ENCODE data around the gene MEX3D. TPM values are rescaled to one million over a fixed set of nuclear protein-coding genes. Genes with fewer than 3 reads are reported as not detected.

MEX3D gene
- total RNA-seq, 4 donors from 2014 or later: 18.8 to 47.8 (median 28.7) TPM

GRCh38 chr19:1584500-1585242, 16.5 kb upstream of the MEX3D start:
- no peak for ATAC-seq
- no peak for TF ChIP-seq POLR2AphosphoS5 (IDR thresholded peaks at IDR 0.05)
- no peak overlapping the region for H3K4me3 ChIP-seq
- H3K9me3 ChIP-seq: no peaks in the 10 kb centered on the region
- H3K27me3 ChIP-seq: no peaks in the 10 kb centered on the region
- no peak overlapping the region for H3K27ac ChIP-seq
- H3K4me1 ChIP-seq: peaks cover 0 to 2% (median 0%) of the 10 kb centered on the region in 3 donors
- WGBS, 2 donors (ENCODE audit: low coverage in 1 of 2): 87% methylated on average over 3 of the region's 87 CpGs; no CpG with 5 or more reads in 1 of the 2 donors
- peaks cover 0 to 53% of the 10 kb centered on the region in 2 donors for H3K36me3 ChIP-seq

- WGBS, 2 donors (ENCODE audit: low coverage in 1 of 2): no CpG with 5 or more reads among the region's 9 CpGs
- no peak overlapping the region for H3K27ac ChIP-seq
- H3K4me1 ChIP-seq: no peaks in the 10 kb centered on the region
- no peaks in the 10 kb centered on the region for H3K27me3 ChIP-seq
- no peak for ATAC-seq
- TF ChIP-seq POLR2A (IDR thresholded peaks at IDR 0.05): no peak
- no peaks in the 10 kb centered on the region for H3K9me3 ChIP-seq
- peaks cover 0 to 76% of the 10 kb centered on the region in 2 donors for H3K36me3 ChIP-seq
- no peak overlapping the region for H3K4me3 ChIP-seq
These were observed 14.1 kb upstream of the MEX3D start for GRCh38 chr19:1582201-1582600.

- H3K4me3 ChIP-seq: no peak overlapping the region
- 93% methylated on average over 3 of the region's 22 CpGs; no CpG with 5 or more reads in 1 of the 2 donors for WGBS, 2 donors (ENCODE audit: low coverage in 1 of 2)
These were observed 12.8 kb upstream of the MEX3D start for GRCh38 chr19:1580957-1581356.

GRCh38 chr19:1580382-1580781, 12.3 kb upstream of the MEX3D start:
- Histone ChIP-seq H3K4me1 (no peaks in the 10 kb centered on the region), H3K36me3 (peaks cover 0 to 89% of the 10 kb centered on the region in 2 donors), H3K9me3 (no peaks in the 10 kb centered on the region), H3K4me3 (no peak overlapping the region), H3K27me3 (no peaks in the 10 kb centered on the region), H3K27ac (no peak overlapping the region)
- WGBS, 2 donors (ENCODE audit: low coverage in 1 of 2): 90 to 100% methylated on average over 1 to 4 of the region's 20 CpGs
- ATAC-seq: no peak
- TF ChIP-seq EP300 (IDR thresholded peaks at IDR 0.05) (no peak), POLR2A (IDR thresholded peaks at IDR 0.05) (no peak), POLR2AphosphoS5 (IDR thresholded peaks at IDR 0.05) (no peak), CTCF (IDR thresholded peaks at IDR 0.05) (no peak)

More at GRCh38 chr19:1580957-1581356, 12.8 kb upstream of the MEX3D start:
- Histone ChIP-seq H3K4me1 (no peaks in the 10 kb centered on the region), H3K9me3 (no peaks in the 10 kb centered on the region), H3K36me3 (peaks cover 0 to 89% of the 10 kb centered on the region in 2 donors), H3K27ac (no peak overlapping the region), H3K27me3 (no peaks in the 10 kb centered on the region)
- ATAC-seq: no peak
- no peak for TF ChIP-seq POLR2A (IDR thresholded peaks at IDR 0.05)
- TF ChIP-seq POLR2AphosphoS5 (IDR thresholded peaks at IDR 0.05): no peak
- TF ChIP-seq EP300 (IDR thresholded peaks at IDR 0.05): no peak
- TF ChIP-seq CTCF (IDR thresholded peaks at IDR 0.05): no peak

GRCh38 chr19:1579222-1579621, 11.1 kb upstream of the MEX3D start:
- H3K27ac ChIP-seq: no peak overlapping the region
- peaks cover 0 to 81% of the 10 kb centered on the region in 2 donors for H3K36me3 ChIP-seq
- no peaks in the 10 kb centered on the region for H3K4me1 ChIP-seq
- no peak overlapping the region for H3K4me3 ChIP-seq
- 88 to 100% methylated on average over 2 to 4 of the region's 20 CpGs for WGBS, 2 donors (ENCODE audit: low coverage in 1 of 2)
- no peak for ATAC-seq
- H3K9me3 ChIP-seq: no peaks in the 10 kb centered on the region
- H3K27me3 ChIP-seq: no peaks in the 10 kb centered on the region
- TF ChIP-seq POLR2AphosphoS5 (IDR thresholded peaks at IDR 0.05): no peak
- TF ChIP-seq POLR2A (IDR thresholded peaks at IDR 0.05): no peak
- no peak for TF ChIP-seq CTCF (IDR thresholded peaks at IDR 0.05)
- no peak for TF ChIP-seq EP300 (IDR thresholded peaks at IDR 0.05)

Measured in gastroesophageal sphincter (tissue), 4 donors.